Panc1 (cell line): ENCODE measurements around the gene COL1A1. TPM values are rescaled to one million over a fixed set of nuclear protein-coding genes. Genes with fewer than 3 reads are reported as not detected.

Source experiments
- ATAC-seq: fragments of 200-7000 bp; cut with Tn5 transposase; 2 replicates; pipeline ENCODE4 v1.9.1; 2020; ENCODE audit warnings: mild to moderate bottlenecking, moderate library complexity
- BruUV-seq: library from RNA; stranded (reverse); fragments of 400-500 nt; replicated peaks from 2 replicates; lab custom pipeline; 2021; lab: Mats Ljungman, UMichigan
- CTCF ChIA-PET: fragments of 300-600 bp; sonication (Branson Sonifier 250); formaldehyde crosslinking; loops from one replicate; lab custom pipeline; 2022; ENCODE audit warnings: antibody characterized with exemption; lab: Charles Lee
- POLR2A ChIA-PET: fragments of 300-600 bp; sonication (Branson Sonifier 250); formaldehyde crosslinking; loops from one replicate; lab custom pipeline; 2022; ENCODE audit warnings: antibody characterized with exemption; lab: Charles Lee
- DNase-seq: peaks from one replicate; pipeline ENCODE4 v3.0.0-alpha.2; 2010; ENCODE audit warnings: low read depth, low spot score
- H3K27ac ChIP-seq: 2 replicates; pipeline ENCODE4 v1.5.1; 2011; ENCODE audit warnings: mild to moderate bottlenecking, low read length, inconsistent platforms
- H3K27me3 ChIP-seq: fragments of 200-500 bp; sonication (Bioruptor generic); 2 replicates; pipeline ENCODE4 v1.6.0; 2014; ENCODE audit warnings: low read length, inconsistent platforms; ENCODE audit not compliant: control insufficient read depth, insufficient read depth
- H3K36me3 ChIP-seq: fragments of 200-500 bp; sonication (Bioruptor generic); 2 replicates; pipeline ENCODE4 v1.5.1; 2014; ENCODE audit warnings: inconsistent platforms, mild to moderate bottlenecking, low read length, moderate library complexity; ENCODE audit not compliant: control insufficient read depth, insufficient read depth
- H3K4me1 ChIP-seq: 2 replicates; pipeline ENCODE4 v1.5.1; 2011; ENCODE audit warnings: inconsistent platforms, mild to moderate bottlenecking, low read length, moderate library complexity; ENCODE audit not compliant: control insufficient read depth, insufficient read depth
- H3K4me3 ChIP-seq, 2 experiments: 2 replicates each; pipeline ENCODE4 v1.5.1; 2011 to 2012; ENCODE audit warnings: low read depth in 2 of 2, low read length in 2 of 2, mild to moderate bottlenecking in 2 of 2, inconsistent platforms in 1 of 2, moderate library complexity in 1 of 2
- H3K9me3 ChIP-seq: fragments of 200-500 bp; sonication (Bioruptor generic); 2 replicates; pipeline ENCODE4 v1.5.1; 2014; ENCODE audit warnings: low read depth, mild to moderate bottlenecking, inconsistent platforms, low read length, moderate library complexity; ENCODE audit not compliant: control insufficient read depth, insufficient read depth
- POLR2AphosphoS5 ChIP-seq: IDR thresholded peaks from 2 replicates; pipeline ENCODE4 v1.6.1; 2012; ENCODE audit warnings: mild to moderate bottlenecking, low read depth, low read length, moderate library complexity
- SIN3A ChIP-seq: IDR thresholded peaks from 2 replicates; pipeline ENCODE4 v1.6.1; 2012; ENCODE audit warnings: low read depth, mild to moderate bottlenecking, low read length, moderate library complexity, borderline replicate concordance; ENCODE audit not compliant: insufficient read depth
- TCF7L2 ChIP-seq: IDR thresholded peaks from 2 replicates; pipeline ENCODE4 v1.6.1; 2011; ENCODE audit warnings: mild to moderate bottlenecking, low read depth, low read length, inconsistent platforms
- in situ Hi-C: cut with HindIII; loops from 2 replicates; pipeline ENCODE4 v1.10.0; 2016; ENCODE audit warnings: low sequenced_read_pairs, low pct_unique_long_range_greater_than_20kb
- intact Hi-C: fragments of 100-400 bp; cut with micrococcal nuclease; formaldehyde crosslinking; loops from one replicate; pipeline ENCODE4 v1.10.0; 2022; ENCODE audit not compliant: unreplicated experiment
- total RNA-seq: library from RNA; stranded (reverse); gene quantifications from one replicate; pipeline ENCODE4 v1.2.1, GENCODE V29; 2021; ENCODE audit not compliant: unreplicated experiment
- TF ChIP-seq, protein P1 (sequence below), 2 experiments: IDR thresholded peaks; 2 replicates each; pipeline ENCODE4 v1.6.1; 2011 to 2012; ENCODE audit warnings: low read depth in 2 of 2, control low read depth in 1 of 2, low read length in 1 of 2, mild to moderate bottlenecking in 1 of 2, moderate library complexity in 1 of 2; ENCODE audit not compliant: insufficient read depth in 1 of 2
- TF ChIP-seq, protein P2 (sequence below): fragments of 450-650 bp; IDR thresholded peaks from 2 replicates; pipeline ENCODE4 v1.5.1; 2017; ENCODE audit warnings: mild to moderate bottlenecking

The COL1A1 gene
- total RNA-seq, 1 experiment from 2014 or later = 52.7 TPM

DNA sequence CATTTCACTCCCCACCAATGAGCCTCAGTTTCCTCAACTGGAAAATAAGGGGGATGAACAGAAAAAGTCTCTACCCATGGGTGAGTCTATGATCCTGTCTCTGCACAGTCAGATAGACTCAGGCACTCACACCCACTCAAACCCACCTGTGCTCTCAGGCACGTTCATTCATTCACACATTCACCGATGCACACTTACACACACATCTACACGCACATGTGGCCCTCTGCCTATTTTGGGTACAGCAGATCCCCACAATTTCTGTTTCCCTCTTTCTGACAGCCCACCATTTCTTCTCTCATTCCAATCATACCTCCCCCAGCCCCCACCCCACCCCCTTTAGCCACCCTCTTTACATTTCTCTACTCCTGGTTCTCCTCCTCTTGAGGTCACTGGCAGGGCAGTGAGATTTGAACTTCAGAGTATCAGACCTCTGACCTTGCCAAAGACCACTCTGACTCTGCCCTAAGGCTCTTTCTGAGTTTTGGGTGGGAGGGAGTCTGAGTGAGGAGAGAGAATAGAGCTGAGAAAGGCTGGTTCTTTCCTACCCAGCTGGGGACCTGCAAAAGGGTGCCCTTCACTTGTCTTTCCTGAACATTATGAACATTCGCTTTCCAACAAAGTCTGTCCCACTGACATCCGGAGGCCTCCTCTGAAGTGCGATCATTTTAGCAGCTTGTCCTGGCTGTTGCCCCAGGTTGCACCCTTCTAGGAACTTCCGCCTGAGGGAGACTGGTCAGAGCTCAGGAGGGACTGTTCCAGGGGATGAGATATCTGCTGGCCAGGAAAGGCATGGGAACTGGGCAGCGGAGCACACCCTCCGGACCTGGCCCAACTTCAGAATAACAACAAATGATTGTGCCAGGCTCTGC, 10.1 kb upstream of the COL1A1 start:
- no TSS peak for BruUV-seq
- Histone ChIP-seq H3K4me3 (no peak overlapping the region), H3K36me3 (no peaks in the 10 kb centered on the region), H3K27ac (no peak overlapping the region), H3K9me3 (no peaks in the 10 kb centered on the region), H3K27me3 (no peaks in the 10 kb centered on the region), H3K4me1 (peaks cover 20% of the 10 kb centered on the region)
- DNase-seq = no peak
- ChIA-PET POLR2A (interaction anchor here (0.6 kb wide), 1 partner anchor 41 kb away, joined by 3 read pairs; no protein-coding TSS in a partner anchor), CTCF (interaction anchor here (0.6 to 0.7 kb wide), 5 partner anchors 11 to 216 kb away, joined by 3 to 7 read pairs (median 4); partner anchors contain the start of gene DLX3)
- intact Hi-C loops (no loop called here), in situ Hi-C loops (no loop called here)
- no peak for ATAC-seq
- TF ChIP-seq, protein P1, sequence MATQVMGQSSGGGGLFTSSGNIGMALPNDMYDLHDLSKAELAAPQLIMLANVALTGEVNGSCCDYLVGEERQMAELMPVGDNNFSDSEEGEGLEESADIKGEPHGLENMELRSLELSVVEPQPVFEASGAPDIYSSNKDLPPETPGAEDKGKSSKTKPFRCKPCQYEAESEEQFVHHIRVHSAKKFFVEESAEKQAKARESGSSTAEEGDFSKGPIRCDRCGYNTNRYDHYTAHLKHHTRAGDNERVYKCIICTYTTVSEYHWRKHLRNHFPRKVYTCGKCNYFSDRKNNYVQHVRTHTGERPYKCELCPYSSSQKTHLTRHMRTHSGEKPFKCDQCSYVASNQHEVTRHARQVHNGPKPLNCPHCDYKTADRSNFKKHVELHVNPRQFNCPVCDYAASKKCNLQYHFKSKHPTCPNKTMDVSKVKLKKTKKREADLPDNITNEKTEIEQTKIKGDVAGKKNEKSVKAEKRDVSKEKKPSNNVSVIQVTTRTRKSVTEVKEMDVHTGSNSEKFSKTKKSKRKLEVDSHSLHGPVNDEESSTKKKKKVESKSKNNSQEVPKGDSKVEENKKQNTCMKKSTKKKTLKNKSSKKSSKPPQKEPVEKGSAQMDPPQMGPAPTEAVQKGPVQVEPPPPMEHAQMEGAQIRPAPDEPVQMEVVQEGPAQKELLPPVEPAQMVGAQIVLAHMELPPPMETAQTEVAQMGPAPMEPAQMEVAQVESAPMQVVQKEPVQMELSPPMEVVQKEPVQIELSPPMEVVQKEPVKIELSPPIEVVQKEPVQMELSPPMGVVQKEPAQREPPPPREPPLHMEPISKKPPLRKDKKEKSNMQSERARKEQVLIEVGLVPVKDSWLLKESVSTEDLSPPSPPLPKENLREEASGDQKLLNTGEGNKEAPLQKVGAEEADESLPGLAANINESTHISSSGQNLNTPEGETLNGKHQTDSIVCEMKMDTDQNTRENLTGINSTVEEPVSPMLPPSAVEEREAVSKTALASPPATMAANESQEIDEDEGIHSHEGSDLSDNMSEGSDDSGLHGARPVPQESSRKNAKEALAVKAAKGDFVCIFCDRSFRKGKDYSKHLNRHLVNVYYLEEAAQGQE (IDR thresholded peaks at IDR 0.05; ENCODE audit: insufficient read depth in 1 of 2, low read depth in 2 of 2, low read length in 1 of 2) = no peak
- TF ChIP-seq, protein P2, sequence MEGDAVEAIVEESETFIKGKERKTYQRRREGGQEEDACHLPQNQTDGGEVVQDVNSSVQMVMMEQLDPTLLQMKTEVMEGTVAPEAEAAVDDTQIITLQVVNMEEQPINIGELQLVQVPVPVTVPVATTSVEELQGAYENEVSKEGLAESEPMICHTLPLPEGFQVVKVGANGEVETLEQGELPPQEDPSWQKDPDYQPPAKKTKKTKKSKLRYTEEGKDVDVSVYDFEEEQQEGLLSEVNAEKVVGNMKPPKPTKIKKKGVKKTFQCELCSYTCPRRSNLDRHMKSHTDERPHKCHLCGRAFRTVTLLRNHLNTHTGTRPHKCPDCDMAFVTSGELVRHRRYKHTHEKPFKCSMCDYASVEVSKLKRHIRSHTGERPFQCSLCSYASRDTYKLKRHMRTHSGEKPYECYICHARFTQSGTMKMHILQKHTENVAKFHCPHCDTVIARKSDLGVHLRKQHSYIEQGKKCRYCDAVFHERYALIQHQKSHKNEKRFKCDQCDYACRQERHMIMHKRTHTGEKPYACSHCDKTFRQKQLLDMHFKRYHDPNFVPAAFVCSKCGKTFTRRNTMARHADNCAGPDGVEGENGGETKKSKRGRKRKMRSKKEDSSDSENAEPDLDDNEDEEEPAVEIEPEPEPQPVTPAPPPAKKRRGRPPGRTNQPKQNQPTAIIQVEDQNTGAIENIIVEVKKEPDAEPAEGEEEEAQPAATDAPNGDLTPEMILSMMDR = no peak
- TF ChIP-seq SIN3A (no peak), TCF7L2 (no peak), POLR2AphosphoS5 (no peak)

DNA sequence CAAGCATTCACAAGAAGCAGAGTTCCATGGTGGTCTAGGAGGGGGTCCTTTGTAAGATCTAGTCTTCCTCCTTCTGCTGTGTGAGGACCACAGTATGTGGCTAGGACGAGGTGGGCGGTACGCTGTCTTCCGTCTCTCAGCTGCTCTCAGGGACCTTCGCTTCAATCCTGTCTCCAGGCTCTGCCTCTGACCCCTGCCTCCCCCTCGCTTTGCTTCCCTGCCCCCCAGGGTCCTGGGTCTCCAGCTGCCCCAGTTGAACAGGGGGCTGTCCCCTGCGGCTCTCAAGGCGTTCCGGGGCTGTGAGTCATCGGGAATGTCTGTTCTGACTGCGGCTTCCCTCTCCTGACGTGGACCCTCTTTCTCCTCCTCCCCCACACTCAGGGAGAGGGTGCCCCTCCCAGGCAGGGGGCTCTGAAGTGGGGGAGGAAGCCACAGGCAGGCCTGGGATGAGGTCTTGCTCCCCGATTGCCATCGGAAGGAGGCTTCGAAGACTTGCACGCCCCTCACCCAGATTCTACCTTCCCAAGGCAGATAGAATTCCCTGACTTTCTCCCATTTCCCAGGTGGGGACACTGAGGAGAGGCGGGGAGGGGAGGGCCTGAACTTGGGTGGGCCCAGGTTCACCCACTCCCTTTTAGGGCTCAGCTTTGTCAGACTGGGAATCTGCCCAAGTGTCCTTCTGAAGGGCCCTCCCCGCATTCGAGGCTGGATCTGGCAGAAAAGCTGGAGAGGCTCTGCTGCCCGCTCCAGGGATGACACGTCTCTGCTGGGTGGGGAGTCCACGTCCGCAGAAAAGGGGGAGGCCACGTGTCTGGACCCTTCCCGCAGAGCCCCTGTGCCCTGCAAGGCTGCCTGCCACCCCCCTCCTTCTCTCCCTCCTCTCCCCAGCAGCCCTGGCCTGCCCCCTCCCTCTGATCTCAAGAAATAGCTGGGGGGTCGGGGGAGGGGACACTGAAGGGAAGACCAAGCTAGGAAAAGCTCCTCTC, 9.1 kb upstream of the COL1A1 start:
- Histone ChIP-seq H3K27me3 (no peaks in the 10 kb centered on the region), H3K36me3 (no peaks in the 10 kb centered on the region), H3K9me3 (no peaks in the 10 kb centered on the region), H3K4me3 (no peak overlapping the region; a peak in 1 of 4 replicates), H3K4me1 (peaks cover 20% of the 10 kb centered on the region), H3K27ac (no peak overlapping the region)
- peak; percentile 67; the same call in 1 of the 2 replicates for ATAC-seq
- in situ Hi-C loops = no loop called here
- ChIA-PET POLR2A (interaction anchor here (0.6 kb wide), 1 partner anchor 42 kb away, joined by 3 read pairs; no protein-coding TSS in a partner anchor), CTCF (interaction anchor here (0.6 to 1.5 kb wide), 6 partner anchors 10 to 215 kb away, joined by 3 to 7 read pairs (median 4); partner anchors contain the start of gene DLX3)
- no TSS peak for BruUV-seq
- TF ChIP-seq TCF7L2 = 0 out of 2 replicates have a peak, but pooled peaks have one; percentile 33
- TF ChIP-seq, protein P1 (IDR thresholded peaks at IDR 0.05; ENCODE audit: insufficient read depth in 1 of 2, low read depth in 2 of 2, low read length in 1 of 2) = no peak
- intact Hi-C loops = no loop called here
- no peak for DNase-seq
